ENCODE data around the gene SUN1.

DNA sequence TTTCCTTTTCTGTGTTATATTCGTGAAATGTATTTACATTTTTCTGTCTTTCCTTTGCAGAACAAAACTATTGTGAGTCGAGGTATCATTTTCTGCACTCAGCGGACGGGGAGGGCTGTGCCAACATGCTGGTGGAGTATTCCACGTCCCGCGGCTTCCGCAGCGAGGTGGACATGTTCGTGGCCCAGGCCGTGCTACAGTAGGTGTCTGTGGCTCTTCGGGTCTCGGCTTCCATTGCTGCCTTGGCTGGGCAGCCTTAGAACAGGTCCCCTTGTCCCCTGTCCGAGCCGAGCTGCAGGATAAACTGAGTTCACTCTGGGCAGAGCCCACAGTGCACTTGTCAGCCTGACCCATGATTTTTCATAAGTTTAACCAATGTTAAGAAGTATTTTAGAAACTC, 58.6 kb downstream of the SUN1 start:
- no peak for TF ChIP-seq POLR2AphosphoS5 (IDR thresholded peaks at IDR 0.05; ENCODE audit: low read depth, low read length)
- TF ChIP-seq, protein P1, sequence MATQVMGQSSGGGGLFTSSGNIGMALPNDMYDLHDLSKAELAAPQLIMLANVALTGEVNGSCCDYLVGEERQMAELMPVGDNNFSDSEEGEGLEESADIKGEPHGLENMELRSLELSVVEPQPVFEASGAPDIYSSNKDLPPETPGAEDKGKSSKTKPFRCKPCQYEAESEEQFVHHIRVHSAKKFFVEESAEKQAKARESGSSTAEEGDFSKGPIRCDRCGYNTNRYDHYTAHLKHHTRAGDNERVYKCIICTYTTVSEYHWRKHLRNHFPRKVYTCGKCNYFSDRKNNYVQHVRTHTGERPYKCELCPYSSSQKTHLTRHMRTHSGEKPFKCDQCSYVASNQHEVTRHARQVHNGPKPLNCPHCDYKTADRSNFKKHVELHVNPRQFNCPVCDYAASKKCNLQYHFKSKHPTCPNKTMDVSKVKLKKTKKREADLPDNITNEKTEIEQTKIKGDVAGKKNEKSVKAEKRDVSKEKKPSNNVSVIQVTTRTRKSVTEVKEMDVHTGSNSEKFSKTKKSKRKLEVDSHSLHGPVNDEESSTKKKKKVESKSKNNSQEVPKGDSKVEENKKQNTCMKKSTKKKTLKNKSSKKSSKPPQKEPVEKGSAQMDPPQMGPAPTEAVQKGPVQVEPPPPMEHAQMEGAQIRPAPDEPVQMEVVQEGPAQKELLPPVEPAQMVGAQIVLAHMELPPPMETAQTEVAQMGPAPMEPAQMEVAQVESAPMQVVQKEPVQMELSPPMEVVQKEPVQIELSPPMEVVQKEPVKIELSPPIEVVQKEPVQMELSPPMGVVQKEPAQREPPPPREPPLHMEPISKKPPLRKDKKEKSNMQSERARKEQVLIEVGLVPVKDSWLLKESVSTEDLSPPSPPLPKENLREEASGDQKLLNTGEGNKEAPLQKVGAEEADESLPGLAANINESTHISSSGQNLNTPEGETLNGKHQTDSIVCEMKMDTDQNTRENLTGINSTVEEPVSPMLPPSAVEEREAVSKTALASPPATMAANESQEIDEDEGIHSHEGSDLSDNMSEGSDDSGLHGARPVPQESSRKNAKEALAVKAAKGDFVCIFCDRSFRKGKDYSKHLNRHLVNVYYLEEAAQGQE (IDR thresholded peaks at IDR 0.05; ENCODE audit: insufficient read depth in 1 of 2, low read depth in 2 of 2, low read length in 2 of 2): no peak
- TF ChIP-seq TAF1 (IDR thresholded peaks at IDR 0.05; ENCODE audit: borderline replicate concordance, insufficient read depth, low read length): no peak
- TF ChIP-seq SIN3A (IDR thresholded peaks at IDR 0.05; ENCODE audit: borderline replicate concordance, insufficient read depth, low read length): no peak
- TF ChIP-seq FOXP2 (optimal IDR thresholded peaks at IDR 0.05; ENCODE audit: borderline replicate concordance, extremely low read depth, extremely low read length, insufficient read depth): no peak

Measured in PFSK-1 (cell line).